GM12878 (cell line): ENCODE data around the gene SLCO1A2. TPM values are rescaled to one million over a fixed set of nuclear protein-coding genes. Genes with fewer than 3 reads are reported as not detected.

ENCODE experiments used
- ATAC-seq: fragments of 200-7000 bp; cut with Tn5 transposase; 3 replicates; pipeline ENCODE4 v1.9.1; 2020; ENCODE audit warnings: mild to moderate bottlenecking, moderate library complexity
- BruUV-seq: library from RNA; stranded (reverse); fragments of 400-500 nt; replicated peaks from 2 replicates; lab custom pipeline; 2021; lab: Mats Ljungman, UMichigan
- CTCF ChIA-PET: fragments of 300-600 bp; sonication (Branson Sonifier 250); formaldehyde crosslinking; extraction: SDS; loops from one replicate; lab custom pipeline; 2021; ENCODE audit warnings: inconsistent platforms; lab: Yijun Ruan, JAX
- POLR2A ChIA-PET: fragments of 350-600 bp; formaldehyde crosslinking; extraction: SDS; loops from one replicate; lab custom pipeline; 2021; ENCODE audit warnings: inconsistent platforms; lab: Charles Lee
- RAD21 ChIA-PET: fragments of 300-600 bp; sonication (Branson Sonifier 250); formaldehyde crosslinking; loops from one replicate; lab custom pipeline; 2023; ENCODE audit warnings: antibody characterized with exemption; ENCODE audit not compliant: unreplicated experiment; lab: Charles Lee
- SMC1A ChIA-PET: fragments of 300-600 bp; sonication (Branson Sonifier 250); formaldehyde crosslinking; loops from one replicate; lab custom pipeline; 2023; ENCODE audit not compliant: unreplicated experiment, uncharacterized antibody; lab: Charles Lee
- DNase-seq: peaks from one replicate; pipeline ENCODE4 v3.0.0-alpha.2; 2011; ENCODE audit warnings: low read depth, low spot score
- FAIRE-seq: peaks from 3 replicates; lab custom pipeline; 2011; peaks lifted over from hg19 to GRCh38; lab: Jason Lieb, UNC
- H2AFZ ChIP-seq: 2 replicates; pipeline ENCODE4 v1.6.0; 2011; ENCODE audit warnings: low read depth, low read length, control low read depth; ENCODE audit not compliant: control insufficient read depth
- H3K27ac ChIP-seq: 2 replicates; pipeline ENCODE4 v1.5.1; 2011; ENCODE audit warnings: control low read depth; ENCODE audit not compliant: control insufficient read depth, insufficient read depth
- H3K27me3 ChIP-seq, 2 experiments: replicated peaks in 1 of 2; 2 replicates each; pipeline versions ENCODE4 v1.6.0 to v1.6.1; 2011; ENCODE audit warnings: low read length in 1 of 2; ENCODE audit not compliant: control insufficient read depth in 2 of 2, insufficient read depth in 2 of 2
- H3K36me3 ChIP-seq, 2 experiments: 2 replicates each; pipeline ENCODE4 v1.5.1; 2011; ENCODE audit warnings: low read length in 1 of 2; ENCODE audit not compliant: control insufficient read depth in 2 of 2, insufficient read depth in 2 of 2
- H3K4me1 ChIP-seq: 2 replicates; pipeline ENCODE4 v1.6.1; 2011; ENCODE audit warnings: mild to moderate bottlenecking, low read length, moderate library complexity, mixed read lengths; ENCODE audit not compliant: control insufficient read depth, insufficient read depth
- H3K4me2 ChIP-seq: 2 replicates; pipeline ENCODE4 v1.6.0; 2011; ENCODE audit warnings: control low read depth; ENCODE audit not compliant: control insufficient read depth, insufficient read depth
- H3K4me3 ChIP-seq: fragments of 200-600 bp; sonication (generic); 2 replicates; pipeline ENCODE4 v1.5.1; 2016
- H3K79me2 ChIP-seq: 2 replicates; pipeline ENCODE4 v1.6.0; 2011; ENCODE audit warnings: low read length; ENCODE audit not compliant: control insufficient read depth, insufficient read depth
- H3K9ac ChIP-seq: 2 replicates; pipeline ENCODE4 v1.8.0; 2011; ENCODE audit warnings: low read length, control low read depth, mixed read lengths; ENCODE audit not compliant: control insufficient read depth, insufficient read depth
- H3K9me3 ChIP-seq: replicated peaks from 3 replicates; pipeline ENCODE4 v1.5.1; 2011; ENCODE audit warnings: mild to moderate bottlenecking, low read length; ENCODE audit not compliant: control insufficient read depth, insufficient read depth
- H4K20me1 ChIP-seq: 2 replicates; pipeline ENCODE4 v1.6.0; 2011; ENCODE audit not compliant: control insufficient read depth, insufficient read depth
- CHD4 ChIP-seq: fragments of 200-600 bp; sonication (generic); IDR thresholded peaks from 2 replicates; pipeline ENCODE4 v1.6.1; 2016; ENCODE audit warnings: mild to moderate bottlenecking
- GATAD2B ChIP-seq: fragments of 450-650 bp; conservative IDR thresholded peaks from 2 replicates; pipeline ENCODE4 v1.6.1; 2017; ENCODE audit warnings: low read depth, mild to moderate bottlenecking, moderate library complexity
- IRF4 ChIP-seq: IDR thresholded peaks from 2 replicates; pipeline ENCODE4 v1.6.1; 2011; ENCODE audit warnings: low read depth, low read length
- MTA2 ChIP-seq: fragments of 450-650 bp; IDR thresholded peaks from 2 replicates; pipeline ENCODE4 v1.6.1; 2016; ENCODE audit warnings: low read depth, mild to moderate bottlenecking, moderate library complexity
- MYB ChIP-seq: fragments of 150-350 bp; IDR thresholded peaks from 2 replicates; pipeline ENCODE4 v1.6.1; 2014; ENCODE audit warnings: mild to moderate bottlenecking, low read depth, low read length, borderline replicate concordance
- NRF1 ChIP-seq: conservative IDR thresholded peaks from 2 replicates; pipeline ENCODE4 v1.6.1; 2011; ENCODE audit warnings: mild to moderate bottlenecking, low read depth, low read length, improper control_type of control experiment
- RAD51 ChIP-seq: fragments of 450-650 bp; IDR thresholded peaks from 2 replicates; pipeline ENCODE4 v1.6.1; 2016; ENCODE audit warnings: moderate library complexity, mild to moderate bottlenecking, inconsistent platforms
- RELA ChIP-seq: fragments of 450-650 bp; IDR thresholded peaks from 2 replicates; pipeline ENCODE4 v1.8.0; 2014; ENCODE audit warnings: borderline replicate concordance; ENCODE audit not compliant: partially characterized antibody
- SREBF1 ChIP-seq: IDR thresholded peaks from 2 replicates; pipeline ENCODE4 v1.6.1; 2012; ENCODE audit warnings: mild to moderate bottlenecking, low read length
- STAT3 ChIP-seq: IDR thresholded peaks from 2 replicates; pipeline ENCODE4 v1.6.1; 2011; ENCODE audit warnings: low read depth, low read length, improper control_type of control experiment
- TBL1XR1 ChIP-seq: IDR thresholded peaks from 2 replicates; pipeline ENCODE4 v1.6.1; 2012; ENCODE audit warnings: low read depth, low read length, improper control_type of control experiment
- ZBED1 ChIP-seq: IDR thresholded peaks from 2 replicates; pipeline ENCODE4 v1.6.1; 2016; ENCODE audit warnings: borderline replicate concordance
- ZSCAN29 ChIP-seq: fragments of 450-650 bp; IDR thresholded peaks from 2 replicates; pipeline ENCODE4 v1.6.1; 2017; ENCODE audit warnings: mild to moderate bottlenecking, moderate library complexity
- WGBS: methylation state at CpG from one replicate; pipeline ENCODE4 v1.1.6; 2016; ENCODE audit warnings: low lambda C conversion rate; ENCODE audit not compliant: insufficient replicate concordance, insufficient coverage; ENCODE audit errors: missing lambda C conversion rate; 5-methylcytosine and 5-hydroxymethylcytosine counted together
- in situ Hi-C: fragments of 300-500 bp; cut with MboI; formaldehyde crosslinking; loops from 9 replicates; pipeline ENCODE4 v1.14.3; 2018; ENCODE audit warnings: mixed read lengths
- intact Hi-C: fragments of 100-400 bp; cut with micrococcal nuclease; formaldehyde crosslinking; loops from one replicate; pipeline ENCODE4 v1.14.2; 2022; ENCODE audit not compliant: unreplicated experiment
- polyA plus RNA-seq, 11 experiments: library from polyadenylated mRNA; depleted of rRNA in 4 of 11; unstranded in 6 of 11; stranded (reverse) in 5 of 11; fragments of >200 nt; fragmentation: Nextera tagmentation in 4 of 11; fragmentation: Illumina TruSeq in 1 of 11; extraction: Ambion mirVana in 4 of 11; extraction: Trizol in 1 of 11; gene quantifications; 1 replicate in 1 of 11; 2 replicates in 10 of 11; pipeline versions ENCODE4 v1.2.1 to v1.2.3, GENCODE V29; 2011 to 2016; ENCODE audit warnings: inconsistent platforms in 2 of 11, missing spikeins in 2 of 11, low read depth in 1 of 11
- total RNA-seq, 4 experiments: library from RNA; depleted of rRNA in 3 of 4; stranded (reverse); fragments of >200 nt in 3 of 4; fragmentation: Illumina TruSeq in 1 of 4; extraction: Trizol in 1 of 4; gene quantifications; 2 replicates each; pipeline versions ENCODE4 v1.2.1 to v1.2.3, GENCODE V29; 2013 to 2021
- TF ChIP-seq, protein P1 (sequence below): fragments of 150-350 bp; IDR thresholded peaks from 2 replicates; pipeline ENCODE4 v1.6.1; 2014; ENCODE audit warnings: mild to moderate bottlenecking, low read depth, low read length
- TF ChIP-seq, protein P2 (sequence below): fragments of 450-650 bp; IDR thresholded peaks from 2 replicates; pipeline ENCODE4 v1.6.1; 2016; ENCODE audit warnings: mild to moderate bottlenecking

SLCO1A2 gene
- total and polyA plus RNA-seq, 10 of the 15 experiments (the other 5 are each of a cell fraction or from before 2014, with no cell fraction given) = not detected

- no peak overlapping the region for H3K4me2 ChIP-seq
- in situ Hi-C loops (no loop called here), intact Hi-C loops (no loop called here)
- H3K4me3 ChIP-seq = no peak overlapping the region
- H3K27ac ChIP-seq = no peak overlapping the region
- 37% methylated on average over 4 of the region's 4 CpGs for WGBS
- no peak for DNase-seq
- H3K9me3 ChIP-seq = no peaks in the 10 kb centered on the region
- ATAC-seq = no peak
- no peak overlapping the region for H3K9ac ChIP-seq
- ChIA-PET RAD21 (interaction anchor here (0.9 kb wide), 1 partner anchor 74 kb away, joined by 3 read pairs; no protein-coding TSS in a partner anchor), POLR2A (no interaction called here), CTCF (no interaction called here), SMC1A (interaction anchor here (1.1 kb wide), 1 partner anchor 9 kb away, joined by 4 read pairs; no protein-coding TSS in a partner anchor)
- no peaks in the 10 kb centered on the region for H3K27me3 ChIP-seq
- no peaks in the 10 kb centered on the region for H3K79me2 ChIP-seq
- TF ChIP-seq RAD51 = no peak
- no peak for TF ChIP-seq ZSCAN29
- TF ChIP-seq RELA = no peak
- TF ChIP-seq, protein P1, sequence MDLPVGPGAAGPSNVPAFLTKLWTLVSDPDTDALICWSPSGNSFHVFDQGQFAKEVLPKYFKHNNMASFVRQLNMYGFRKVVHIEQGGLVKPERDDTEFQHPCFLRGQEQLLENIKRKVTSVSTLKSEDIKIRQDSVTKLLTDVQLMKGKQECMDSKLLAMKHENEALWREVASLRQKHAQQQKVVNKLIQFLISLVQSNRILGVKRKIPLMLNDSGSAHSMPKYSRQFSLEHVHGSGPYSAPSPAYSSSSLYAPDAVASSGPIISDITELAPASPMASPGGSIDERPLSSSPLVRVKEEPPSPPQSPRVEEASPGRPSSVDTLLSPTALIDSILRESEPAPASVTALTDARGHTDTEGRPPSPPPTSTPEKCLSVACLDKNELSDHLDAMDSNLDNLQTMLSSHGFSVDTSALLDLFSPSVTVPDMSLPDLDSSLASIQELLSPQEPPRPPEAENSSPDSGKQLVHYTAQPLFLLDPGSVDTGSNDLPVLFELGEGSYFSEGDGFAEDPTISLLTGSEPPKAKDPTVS = no peak
- TF ChIP-seq STAT3 = no peak
- no peak for TF ChIP-seq CHD4
- TF ChIP-seq IRF4 = no peak
- TF ChIP-seq, protein P2, sequence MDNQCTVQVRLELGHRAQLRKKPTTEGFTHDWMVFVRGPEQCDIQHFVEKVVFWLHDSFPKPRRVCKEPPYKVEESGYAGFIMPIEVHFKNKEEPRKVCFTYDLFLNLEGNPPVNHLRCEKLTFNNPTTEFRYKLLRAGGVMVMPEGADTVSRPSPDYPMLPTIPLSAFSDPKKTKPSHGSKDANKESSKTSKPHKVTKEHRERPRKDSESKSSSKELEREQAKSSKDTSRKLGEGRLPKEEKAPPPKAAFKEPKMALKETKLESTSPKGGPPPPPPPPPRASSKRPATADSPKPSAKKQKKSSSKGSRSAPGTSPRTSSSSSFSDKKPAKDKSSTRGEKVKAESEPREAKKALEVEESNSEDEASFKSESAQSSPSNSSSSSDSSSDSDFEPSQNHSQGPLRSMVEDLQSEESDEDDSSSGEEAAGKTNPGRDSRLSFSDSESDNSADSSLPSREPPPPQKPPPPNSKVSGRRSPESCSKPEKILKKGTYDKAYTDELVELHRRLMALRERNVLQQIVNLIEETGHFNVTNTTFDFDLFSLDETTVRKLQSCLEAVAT = no peak
- TF ChIP-seq SREBF1 = no peak
- TF ChIP-seq NRF1 = no peak
- no peak for TF ChIP-seq TBL1XR1
- no peak for TF ChIP-seq GATAD2B
- TF ChIP-seq ZBED1 = no peak
- TF ChIP-seq MTA2 = no peak
- TF ChIP-seq MYB = no peak
- no peaks in the 10 kb centered on the region for H3K4me1 ChIP-seq
- no peaks in the 10 kb centered on the region for H4K20me1 ChIP-seq
- H3K36me3 ChIP-seq = no peaks in the 10 kb centered on the region
- FAIRE-seq = no peak
- no peak overlapping the region for H2AFZ ChIP-seq
- BruUV-seq = no TSS peak
Measured at GRCh38 chr12:21239866-21240265, 94.9 kb downstream of the SLCO1A2 start.
